Fibroblast of skin of right quadriceps (primary cell): Measurements from ENCODE around the gene SLC29A3.
"Not testable (repeated sequence)": the region's sequence is repeated elsewhere in the genome, so short reads cannot be mapped to it uniquely, and the experiment has no call there.

ENCODE experiments used
- DNase-seq: peaks from one replicate; pipeline ENCODE4 v3.0.0-alpha.2; 2013

The SLC29A3 gene

DNA sequence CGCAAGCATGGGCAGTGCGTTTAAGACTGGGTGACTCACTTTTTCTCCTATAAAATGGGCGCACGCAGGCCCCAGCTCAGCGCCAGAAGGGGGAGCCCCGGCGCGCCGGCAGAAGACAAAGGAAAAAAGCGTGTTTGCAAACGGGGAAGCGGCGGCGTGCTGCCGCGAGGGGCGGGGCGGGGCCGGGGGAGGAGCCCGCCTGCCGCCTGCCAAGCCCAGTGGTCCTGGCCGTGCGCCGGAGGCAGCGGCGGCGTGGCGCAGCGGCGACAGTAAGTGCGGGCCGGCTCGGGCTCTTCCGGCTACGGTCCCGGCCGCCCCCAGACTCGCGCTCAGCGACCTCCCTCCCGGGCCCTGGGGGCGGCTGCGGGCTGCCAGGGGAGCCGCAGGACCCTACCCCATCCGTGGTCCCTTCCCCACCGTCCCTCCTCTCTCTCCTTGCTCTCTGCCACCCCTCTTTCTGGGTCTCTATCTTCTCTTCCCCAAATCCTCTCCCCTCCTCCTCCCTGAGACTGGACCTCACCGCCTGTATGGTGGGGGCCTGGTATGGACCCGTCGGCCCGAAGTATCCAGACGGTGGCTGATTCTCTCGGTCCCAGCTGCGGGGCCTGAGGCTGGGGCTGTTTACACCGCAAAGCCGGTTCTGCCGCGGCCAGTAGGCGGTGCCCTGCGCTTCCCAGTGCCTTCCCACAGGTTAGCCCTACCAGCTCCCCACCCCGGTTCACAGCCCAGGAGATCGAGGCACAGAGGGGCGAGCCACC is at the start of gene SLC29A3:
Gene SLC29A3, plus strand, starts transcription at position 218 of the 758 bp plus-strand sequence. Its CDS starts 51 bp downstream, at position 269.
- peak; percentile 82 for DNase-seq

DNA sequence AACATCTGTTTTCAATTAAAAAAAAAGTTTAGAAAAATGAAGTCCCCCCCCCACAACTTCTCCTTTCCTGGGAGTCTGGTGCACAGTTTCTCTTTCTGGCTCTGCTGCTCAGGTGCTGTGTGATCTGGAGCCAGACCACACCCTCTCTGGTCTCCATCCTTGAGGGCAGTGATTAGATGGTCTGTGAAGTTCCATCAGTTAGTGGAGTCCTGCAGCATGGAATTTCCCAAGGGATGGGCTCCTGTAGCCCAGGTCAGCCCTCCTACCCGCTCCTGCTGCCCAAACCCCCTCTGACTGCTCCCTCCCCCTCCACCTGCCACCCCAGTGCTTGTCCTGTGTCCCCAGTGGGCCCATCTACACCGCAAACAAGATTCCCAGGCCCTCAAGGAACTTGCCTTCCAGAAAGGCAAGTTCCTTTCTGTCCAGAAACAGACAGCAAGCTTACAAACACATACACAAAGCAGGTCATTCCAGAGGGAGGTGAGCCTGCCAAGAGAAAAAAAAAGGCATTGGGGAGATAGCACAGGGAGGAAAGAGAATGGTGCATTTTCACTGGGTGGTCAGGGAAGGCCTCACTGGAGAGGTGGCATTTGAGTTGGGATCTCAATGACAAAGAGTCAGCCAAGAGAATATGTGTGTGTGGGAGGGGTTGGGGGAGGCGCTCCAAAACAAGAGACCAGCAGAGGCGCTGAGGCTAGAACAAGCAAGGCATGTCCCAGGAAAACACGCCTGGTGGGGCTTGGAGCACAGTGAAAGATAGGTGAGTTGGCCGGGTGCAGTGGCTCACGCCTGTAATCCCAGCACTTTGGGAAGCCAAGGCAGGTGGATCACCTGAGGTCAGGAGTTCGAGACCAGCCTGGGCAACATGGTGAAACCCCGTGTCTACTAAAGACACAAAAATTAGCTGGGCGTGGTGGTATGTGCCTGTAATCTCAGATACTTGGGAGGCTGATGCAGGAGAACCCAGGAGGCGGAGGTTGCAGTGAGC is 49.5 kb upstream of the SLC29A3 start:
- peak; percentile 31 for DNase-seq

DNA sequence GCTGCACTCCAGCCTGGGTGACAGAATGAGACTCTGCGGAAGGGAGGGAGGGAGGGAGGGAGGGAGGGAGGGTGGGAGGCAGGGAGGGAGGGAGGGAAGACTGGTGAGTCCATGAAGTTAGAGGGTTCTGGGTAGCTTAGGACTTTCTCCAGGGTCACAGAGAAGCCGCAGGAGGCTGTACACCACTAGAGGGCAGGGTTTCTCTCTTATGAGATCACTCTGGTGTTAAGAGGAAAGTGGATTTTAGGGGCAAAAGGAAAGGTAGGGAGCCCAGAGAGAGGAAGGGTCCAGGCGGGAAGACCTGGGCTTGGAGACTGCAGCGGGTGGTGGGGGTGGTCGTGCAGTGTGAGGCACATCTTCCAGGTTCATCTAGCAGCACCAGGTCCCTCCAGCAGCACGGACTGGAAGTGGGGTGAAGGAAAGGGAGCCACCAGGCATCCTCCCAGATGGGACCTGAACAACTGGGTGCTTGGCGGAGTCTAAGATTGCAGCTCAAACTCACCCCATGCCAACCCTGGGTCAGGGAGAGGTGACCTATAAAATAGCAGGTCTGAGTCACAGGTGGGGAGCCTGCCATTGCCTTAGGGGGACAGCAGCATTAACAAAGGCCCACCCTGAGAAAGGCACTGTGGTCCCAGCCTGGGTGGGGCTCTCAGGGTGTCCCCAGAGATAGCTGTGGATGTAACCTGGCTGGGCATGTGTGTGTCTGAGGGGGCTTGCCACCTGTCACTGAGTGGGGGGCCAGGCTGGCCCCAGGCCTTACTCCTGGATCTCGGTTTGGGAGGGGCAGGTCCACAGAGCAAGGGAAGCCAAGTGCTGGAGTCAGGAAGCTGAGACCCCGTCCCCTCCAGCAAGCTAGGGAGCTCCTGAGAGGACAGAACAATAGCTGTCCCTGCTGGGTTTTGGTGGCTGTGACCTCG is 48.5 kb upstream of the SLC29A3 start:
- peak; percentile 83 for DNase-seq

DNA sequence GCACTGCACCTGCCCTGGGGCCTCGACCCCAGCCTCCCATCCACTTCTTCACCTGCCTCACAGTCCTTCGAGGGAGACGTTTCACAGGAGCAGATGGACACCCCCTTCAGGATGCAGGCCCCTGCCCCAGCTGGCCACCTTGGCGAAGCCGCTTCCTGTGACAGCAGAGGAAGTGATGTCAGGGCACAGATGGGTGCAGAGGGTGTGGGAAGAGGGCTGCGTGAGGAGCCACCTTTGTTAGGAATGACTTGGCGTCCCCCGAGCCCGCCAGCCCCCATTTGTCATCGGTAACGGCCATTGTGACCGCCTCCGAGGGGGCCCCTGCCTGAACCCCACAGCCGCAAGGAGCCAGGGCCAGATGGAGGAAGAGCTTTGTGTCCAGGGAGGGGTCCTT is 47.4 kb upstream of the SLC29A3 start:
- no peak for DNase-seq

DNA sequence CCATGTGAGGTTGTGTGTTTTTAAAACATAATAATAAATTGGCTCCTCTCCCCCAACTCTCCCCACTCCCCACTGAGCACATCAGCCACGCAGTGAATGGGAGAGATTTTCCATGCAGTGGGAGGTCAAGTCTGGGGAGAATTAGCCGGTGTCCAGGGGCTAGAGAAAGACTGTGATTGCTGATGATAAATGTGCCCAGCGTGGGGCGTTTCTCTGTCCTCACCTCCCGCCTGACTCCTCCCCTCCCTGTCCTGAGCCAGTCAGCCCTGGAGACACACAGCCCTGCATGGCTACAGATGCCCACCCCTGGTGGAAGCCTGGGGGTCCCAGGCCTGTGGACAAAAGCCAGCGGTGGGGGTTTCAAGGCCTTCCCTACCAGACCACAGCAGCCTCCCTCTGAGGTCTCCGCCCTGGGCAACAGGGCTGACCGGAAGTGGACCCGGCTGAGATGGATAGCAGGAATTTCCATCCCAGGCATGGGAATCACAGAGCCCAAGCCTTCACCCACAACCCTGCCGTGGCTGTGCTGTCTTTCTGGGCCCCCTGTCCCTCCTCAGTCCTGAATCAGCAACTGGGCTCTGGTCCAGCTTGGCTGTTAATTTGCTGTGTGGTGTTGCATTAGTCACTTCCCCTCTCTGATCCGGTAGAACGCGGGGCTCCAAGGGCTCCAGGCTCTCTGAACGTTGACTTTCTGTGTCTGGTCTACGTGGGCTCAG is 46.8 kb upstream of the SLC29A3 start:
- DNase-seq = peak; percentile 84

DNA sequence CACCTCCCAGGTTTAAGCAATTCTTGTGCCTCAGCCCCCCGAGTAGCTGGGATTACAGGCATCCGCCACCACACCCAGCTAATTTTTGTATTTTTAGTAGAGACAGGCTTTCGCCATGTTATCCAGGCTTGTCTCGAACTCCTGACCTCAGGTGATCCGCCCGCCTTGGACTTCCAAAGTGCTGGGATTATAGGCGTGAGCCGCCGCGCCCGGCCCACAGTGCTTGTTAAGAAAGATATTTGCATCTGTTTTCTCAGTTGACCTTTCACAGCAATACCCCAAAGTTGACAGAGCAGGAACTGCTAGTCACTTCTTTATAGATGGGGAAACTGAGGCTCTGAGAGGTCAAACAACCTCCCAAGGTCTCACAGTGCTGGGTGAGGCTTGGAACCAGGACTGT is 46.1 kb upstream of the SLC29A3 start:
- not testable (repeated sequence) for DNase-seq

DNA sequence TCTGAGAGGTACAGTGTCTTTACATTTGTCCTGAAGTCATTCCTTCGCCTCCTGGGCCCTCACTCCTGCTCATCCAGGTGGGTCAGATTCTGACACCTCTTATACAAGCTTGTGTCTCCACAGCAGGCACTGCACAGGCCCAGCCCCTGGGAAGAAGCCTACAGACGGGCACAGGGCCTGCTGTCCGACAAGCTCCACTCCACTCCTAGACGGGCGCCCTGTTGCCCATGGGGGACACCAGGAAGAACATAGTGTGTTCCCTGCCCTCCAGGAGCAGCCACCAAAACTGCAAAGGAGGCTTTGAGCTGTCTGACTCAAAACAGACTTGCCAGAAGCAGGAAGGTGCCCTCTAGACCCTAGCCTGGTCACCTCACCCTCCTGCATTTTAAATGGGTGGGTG is 45.6 kb upstream of the SLC29A3 start:
- no peak for DNase-seq

DNA sequence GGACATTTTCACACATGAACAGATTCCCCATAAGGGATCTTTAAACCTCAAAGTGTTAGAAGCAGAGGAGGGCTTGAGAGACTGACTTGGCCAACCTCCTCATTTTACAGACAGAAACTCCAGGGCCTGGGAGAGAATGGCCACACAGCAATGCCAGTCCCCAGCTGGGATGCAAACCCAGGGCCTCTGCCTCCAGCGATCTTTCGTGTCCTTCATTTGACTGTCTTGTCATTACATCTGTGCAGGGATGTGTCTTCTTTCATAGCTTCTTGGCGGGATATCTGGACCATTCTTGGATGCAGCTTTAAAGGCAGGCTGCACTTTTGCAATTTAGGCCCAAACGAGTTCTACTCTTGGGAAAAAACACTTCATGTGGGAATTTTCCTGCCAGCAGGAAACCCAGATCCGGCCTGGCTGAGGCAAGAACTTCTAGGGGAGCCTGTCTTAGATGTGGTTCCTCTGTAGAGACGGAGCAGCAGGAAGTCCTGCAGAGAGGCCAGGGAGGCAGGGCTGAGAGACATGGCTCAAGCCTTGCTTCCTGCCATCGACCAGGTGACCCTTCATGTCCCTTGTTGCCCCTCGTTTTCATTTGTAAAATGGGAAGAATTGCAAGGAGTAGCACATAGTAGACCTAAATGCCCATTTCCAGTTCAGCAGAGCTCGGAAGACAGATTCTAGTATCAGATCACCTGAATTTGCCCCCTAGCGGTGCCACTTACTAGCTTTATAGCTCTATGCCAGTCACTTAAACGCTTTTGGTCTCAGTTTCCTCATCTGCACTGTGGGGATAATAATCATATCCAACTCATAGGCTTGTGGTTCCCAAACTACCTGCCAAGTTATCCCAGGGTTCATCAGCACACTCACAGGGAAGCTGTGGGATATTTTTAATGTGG is 43.9 kb upstream of the SLC29A3 start:
- no peak for DNase-seq

DNA sequence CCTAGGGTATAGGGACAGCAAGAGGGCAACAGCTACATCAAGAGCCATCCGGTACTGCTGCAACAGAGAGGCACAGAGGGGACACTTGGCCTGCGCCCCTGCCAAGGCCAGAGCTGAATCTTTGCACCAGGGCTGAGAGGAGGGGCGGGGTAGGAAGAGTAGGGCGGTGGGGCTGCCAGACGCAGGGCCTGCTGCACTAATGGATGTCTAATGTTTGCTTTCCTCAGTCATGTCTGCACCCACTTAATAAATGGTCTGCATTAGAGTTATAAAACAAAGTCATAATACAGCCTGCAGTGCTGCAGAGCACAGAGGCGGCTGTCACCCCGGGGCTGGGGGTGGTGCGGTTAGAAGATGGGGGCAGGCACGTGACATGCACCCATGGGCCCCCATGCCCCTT is 42.2 kb upstream of the SLC29A3 start:
- DNase-seq = no peak

DNA sequence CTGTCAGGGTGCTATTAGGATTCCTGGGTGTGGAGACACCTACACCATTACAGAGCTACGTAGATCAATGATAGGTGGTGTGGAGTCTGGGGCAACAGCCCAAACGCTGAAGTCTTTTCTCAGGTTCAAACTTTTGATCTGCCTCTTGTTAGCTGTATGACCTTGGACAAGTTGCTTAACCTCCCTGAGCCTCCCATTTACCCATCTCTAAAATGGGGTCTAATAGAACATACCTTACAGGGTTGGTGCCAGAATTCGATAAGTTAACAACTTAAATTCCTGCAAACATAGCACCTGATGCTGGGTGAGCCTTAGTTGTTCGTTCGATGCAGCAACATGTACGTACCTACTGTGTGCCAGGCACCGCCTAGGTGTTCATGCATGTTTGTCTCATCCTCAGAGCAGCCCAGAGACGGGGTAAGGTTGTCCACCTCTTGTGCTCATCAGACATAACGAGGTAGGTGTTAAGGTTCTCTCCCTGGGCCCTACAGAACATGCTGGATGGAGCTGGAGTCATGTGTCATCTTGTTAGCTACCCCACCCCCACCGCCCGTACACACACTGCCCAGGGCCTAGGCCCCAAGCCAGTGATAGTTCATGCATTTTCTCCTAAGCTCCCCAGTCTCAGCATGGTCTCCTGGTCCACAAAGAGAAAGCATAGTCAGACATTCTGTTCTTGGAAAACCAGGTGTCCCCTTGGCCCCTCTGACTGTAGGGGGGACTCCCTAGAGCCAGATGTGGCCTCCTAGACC is 41.0 kb upstream of the SLC29A3 start:
- DNase-seq = no peak

DNA sequence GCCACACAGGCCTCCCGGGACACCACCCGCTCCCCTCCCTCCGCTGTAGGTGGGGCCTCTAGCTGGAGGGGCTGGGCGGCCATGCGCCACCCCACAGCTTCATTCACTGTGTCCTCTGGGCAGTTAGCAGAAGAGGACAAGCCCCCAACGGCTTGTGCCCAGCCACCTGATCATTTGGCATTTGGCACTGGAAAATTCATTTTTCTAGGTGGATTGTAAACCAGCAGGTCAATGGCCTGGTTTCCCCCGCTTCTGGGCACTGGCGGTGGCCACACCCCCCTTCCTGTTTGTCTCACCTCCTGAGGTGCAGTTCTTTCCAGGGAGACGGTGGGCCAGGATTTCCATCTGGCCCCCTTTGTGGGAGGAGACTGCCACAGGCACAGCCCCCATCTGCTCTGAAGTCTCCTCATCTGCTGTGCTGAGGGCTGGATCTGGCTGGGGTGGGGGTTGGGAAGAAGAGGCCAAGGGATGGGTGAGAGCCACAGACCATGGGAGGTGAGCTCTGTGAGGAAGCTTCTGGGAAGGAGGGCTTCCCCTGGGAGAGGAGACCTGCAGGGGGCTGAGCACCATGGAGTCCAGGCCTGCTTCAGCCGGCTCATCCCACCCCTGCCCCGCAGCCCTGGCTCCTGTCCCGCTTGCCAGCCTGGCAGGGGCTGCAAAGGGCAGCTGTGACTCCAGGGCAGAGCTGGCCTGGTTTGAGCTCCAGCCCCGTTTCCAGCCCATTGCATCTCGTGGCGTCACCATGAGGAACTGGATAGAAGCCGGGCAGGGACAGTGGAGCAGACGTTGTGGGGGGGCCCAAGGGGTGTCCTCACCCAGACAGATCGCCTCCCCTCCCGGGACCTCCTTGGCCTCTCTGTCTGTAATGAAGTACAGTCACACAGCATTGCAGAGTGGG is 40.1 kb upstream of the SLC29A3 start:
- DNase-seq = no peak

DNA sequence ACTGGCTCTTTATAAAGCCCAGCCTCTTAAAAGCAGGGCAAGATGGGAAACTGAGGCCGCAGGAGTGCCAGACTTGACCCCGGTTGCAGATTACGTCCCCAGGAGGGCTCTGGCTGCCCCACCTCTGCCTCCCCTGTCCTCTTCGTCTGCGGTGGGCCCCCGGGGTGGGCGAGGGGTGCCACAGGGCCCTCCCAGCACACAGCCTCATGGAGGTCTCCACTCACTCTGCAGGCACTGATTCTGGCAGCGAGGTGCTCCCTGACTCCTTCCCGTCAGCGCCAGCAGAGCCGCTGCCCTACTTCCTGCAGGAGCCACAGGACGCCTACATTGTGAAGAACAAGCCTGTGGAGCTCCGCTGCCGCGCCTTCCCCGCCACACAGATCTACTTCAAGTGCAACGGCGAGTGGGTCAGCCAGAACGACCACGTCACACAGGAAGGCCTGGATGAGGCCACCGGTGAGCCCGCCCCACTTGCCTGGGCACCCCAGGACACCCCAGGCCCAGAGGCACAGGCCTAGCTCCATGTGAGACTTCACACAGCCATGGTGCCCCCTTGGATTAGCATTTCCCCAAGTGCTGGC is 39.4 kb upstream of the SLC29A3 start:
- no peak for DNase-seq

DNA sequence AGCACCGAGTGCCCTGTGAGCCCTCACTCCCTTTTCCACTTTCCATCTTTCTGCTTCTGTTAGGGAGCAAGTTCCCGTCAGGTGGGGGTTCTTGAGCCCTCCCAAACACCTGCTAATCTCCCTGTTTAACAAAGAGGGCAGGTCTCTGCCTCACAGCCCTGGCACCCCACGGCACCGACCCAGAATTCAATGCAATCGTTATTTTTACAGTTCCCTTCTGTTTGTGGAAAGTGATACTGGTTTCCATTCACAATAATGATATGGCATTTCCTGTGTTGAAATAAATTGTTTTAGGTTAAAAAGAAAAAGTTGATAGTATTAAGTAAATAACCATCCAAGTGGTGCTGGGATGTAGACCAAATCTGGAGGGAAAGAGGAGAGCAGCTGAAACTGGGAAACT is 38.8 kb upstream of the SLC29A3 start:
- no peak for DNase-seq

DNA sequence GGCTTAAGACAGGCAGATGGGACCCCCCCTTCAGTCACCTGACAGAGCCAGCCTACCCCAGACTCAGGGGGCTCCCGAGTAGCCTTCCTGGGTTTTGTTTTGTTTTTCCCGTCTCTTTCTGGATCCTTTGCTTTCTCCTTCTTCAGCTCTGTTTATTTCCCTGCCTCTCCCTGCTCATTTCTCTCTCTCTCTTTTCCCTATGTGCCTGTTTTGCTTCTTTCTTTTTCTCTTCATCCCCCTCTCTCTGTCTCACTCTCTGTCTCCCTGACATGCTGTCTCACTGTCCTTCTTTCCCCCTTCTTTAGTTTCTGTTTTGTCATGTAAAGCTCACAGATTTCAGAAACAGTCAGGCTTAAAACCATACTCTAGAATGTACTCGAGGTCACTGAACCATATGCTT is 38.2 kb upstream of the SLC29A3 start:
- no peak for DNase-seq

DNA sequence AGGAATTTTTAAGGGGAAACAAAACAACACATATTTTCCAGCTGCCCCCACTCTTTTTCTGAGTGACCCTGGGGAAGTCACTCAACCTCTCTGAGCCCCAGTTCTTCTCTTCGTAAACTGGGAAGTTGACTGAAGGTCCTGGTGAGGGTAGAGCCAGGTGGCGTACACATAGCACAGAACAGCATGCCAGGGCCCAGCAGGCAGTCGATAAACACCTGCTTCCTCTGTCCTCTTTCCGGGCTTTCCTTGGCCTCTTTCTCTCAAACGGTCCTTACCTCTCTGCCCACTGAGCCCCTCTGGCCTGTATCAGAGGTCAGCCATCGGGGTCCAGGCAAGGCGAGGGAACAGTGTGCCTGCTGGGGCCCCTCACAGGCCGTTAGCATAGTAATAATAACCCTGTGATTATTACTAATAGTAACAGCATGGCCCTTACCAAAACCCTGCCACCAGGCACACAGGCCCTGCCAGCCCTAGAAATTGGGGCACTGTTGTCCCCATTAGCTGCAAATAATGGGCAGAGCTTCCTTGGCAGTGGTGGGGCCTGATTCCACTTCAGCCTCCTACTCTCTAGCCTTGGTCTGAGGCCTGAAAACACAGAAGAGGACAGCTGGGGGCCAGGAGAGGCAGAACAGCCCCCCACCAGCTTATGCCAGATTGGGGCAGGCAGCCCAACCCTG is 37.3 kb upstream of the SLC29A3 start:
- DNase-seq = no peak

DNA sequence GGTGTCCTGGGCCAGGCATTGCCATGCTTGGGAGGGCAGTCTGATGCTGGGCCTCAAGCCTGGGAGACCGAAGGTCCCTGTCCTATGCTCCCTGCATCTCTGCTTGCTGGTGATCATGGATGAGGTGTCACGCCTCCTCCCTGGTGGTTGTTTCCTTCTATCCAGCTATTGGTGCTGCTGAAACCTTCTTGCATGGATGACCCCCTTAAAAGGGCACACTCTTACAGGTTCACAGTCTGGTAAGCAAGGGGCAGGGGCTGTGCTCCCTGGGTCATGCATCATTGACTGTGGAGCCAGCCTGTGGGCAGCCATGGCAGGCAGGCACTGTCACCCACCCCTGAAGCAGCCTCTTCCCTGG is 36.8 kb upstream of the SLC29A3 start:
- no peak for DNase-seq

DNA sequence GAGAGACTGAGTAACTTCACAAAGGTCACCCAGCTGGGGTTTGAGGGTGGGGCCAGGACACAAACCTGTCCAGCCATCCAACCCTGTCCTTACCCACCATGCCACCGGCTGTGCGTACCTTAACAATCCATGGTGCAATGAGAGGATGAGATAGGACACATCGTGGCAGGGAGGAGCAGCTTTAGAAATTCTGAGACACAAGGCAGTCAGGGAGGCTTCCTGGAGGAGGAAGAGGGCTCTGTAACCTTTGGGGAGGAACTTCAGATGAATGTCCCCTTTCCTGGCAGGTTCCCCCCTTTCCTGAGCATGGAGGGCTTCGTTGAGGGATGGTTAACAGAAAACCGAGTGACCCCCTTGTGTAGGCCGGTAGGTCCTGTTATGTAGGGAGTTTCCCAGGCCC is 35.6 kb upstream of the SLC29A3 start:
- DNase-seq = no peak

DNA sequence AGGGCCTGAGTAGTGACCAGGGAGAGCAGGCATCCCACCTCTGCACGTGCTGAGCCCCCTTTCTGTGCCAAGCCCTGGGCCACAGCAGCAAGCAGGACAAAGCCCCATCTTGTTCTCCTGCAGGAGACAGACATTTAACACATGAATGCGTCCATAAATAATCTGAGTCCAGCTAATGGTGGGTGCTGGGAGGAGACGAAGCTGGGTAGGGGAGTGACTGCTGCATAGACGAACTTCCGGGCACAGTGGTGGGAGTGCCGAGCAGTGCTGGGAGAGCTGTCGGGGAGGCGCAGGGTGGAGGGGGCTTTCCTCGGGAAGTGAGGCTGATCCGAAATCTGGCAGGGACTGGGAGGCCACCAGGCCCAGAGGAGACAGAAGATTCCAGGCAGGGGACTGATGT is 35.2 kb upstream of the SLC29A3 start:
- DNase-seq = no peak
